DMS153 (cell line): ENCODE results near the gene TRAPPC6A.

Source experiments
- DNase-seq: peaks from one replicate; lab custom pipeline; 2025; lab: John Stamatoyannopoulos, UW

Gene TRAPPC6A

GRCh38 chr19:45186509-45187334 lies 8.7 kb upstream of the TRAPPC6A start:
- no peak for DNase-seq

GRCh38 chr19:45184115-45184514 lies 6.1 kb upstream of the TRAPPC6A start:
- DNase-seq, result no peak

DNA sequence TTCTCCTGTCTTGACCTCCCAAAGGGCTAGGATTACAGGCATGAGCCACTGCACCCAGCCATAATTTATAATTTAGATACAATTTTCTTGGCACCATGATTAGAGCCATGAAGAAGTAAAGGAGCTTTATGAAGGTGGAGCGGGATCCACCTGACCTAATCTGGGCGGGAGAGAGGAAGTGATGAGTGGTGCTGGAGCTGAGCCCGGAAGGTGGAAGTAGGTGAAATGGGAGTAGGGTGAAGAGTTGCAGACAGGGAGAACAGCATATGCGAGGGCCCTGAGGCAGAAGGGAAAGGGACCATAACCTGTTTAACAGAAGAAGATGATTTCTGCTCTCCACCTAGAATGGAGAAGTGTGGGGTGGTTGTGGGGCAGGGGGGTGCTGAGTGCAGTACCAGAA lies 4.7 kb upstream of the TRAPPC6A start:
- no peak for DNase-seq

DNA sequence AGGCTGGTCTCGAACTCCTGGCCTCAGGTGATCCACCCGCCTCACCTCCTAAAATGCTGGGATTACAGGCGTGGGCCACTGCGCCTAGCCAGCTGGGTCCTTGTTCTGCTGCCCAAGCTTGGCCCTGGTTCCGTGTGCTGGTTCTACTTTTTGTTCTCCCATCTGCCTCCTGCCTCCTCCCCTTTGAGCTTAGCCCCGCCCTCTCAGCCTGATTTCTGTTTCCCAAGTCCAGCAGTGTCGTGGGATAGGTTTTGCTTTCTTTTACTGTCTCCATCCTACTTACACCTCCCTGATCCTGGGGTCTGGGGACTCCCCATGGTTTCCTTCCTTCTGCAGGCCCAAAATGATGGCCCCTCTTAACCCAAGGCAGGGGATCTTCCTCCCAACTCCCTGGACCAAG lies 2.9 kb upstream of the TRAPPC6A start:
- DNase-seq, result no peak

GRCh38 chr19:45179892-45180370 lies 1.9 kb upstream of the TRAPPC6A start:
- DNase-seq, result no peak

- DNase-seq, result no peak
Observed at GRCh38 chr19:45179072-45179891, 1.2 kb upstream of the TRAPPC6A start.

DNA sequence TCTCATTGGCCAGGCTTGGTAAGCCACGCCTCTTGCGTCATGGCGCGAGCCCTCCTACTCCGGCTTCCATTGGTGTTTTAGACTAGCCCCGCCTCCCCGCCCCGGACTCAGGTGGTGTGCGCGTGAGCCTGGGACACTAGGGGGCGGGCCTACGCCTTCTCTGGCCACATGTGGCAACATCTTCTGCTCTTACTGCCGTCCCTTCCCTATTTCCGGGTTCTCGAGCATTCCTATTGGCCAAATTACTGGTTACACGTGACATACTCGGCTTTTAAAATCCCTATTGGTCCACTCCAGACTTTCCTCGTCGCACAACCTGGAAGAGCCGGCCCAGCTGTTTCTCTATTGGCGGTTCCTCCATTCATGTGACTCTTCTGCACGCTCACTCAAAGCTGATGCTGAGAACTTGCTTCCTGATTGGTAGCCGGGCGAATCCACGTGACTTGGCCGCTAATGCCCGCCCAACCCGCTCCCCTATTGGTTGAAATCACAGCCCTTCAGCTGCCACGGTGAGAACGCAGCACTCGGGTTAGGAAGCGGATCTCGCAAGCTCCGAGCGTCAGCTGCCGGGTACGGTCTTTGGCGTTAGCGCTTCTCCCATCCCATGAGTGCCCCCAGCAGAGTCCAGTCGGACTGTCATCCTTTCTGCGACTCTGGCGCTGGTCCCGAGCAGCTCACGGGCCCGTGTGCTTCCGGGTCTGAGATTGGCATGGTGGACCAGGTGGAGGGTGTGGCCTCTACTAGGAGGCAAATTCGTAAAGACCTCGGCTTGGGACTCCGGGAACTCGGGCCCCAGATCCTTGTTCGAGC lies 430 bp upstream of the TRAPPC6A start, which contains the start of gene BLOC1S3:
BLOC1S3 (plus strand) TSS at position 523 of the 810 bp plus-strand sequence. CDS start 513 bp downstream, outside the sequence.
- DNase-seq, result peak; percentile 100

- no peak for DNase-seq
Observed at GRCh38 chr19:45175515-45176345, 2.3 kb downstream of the TRAPPC6A start.

DNA sequence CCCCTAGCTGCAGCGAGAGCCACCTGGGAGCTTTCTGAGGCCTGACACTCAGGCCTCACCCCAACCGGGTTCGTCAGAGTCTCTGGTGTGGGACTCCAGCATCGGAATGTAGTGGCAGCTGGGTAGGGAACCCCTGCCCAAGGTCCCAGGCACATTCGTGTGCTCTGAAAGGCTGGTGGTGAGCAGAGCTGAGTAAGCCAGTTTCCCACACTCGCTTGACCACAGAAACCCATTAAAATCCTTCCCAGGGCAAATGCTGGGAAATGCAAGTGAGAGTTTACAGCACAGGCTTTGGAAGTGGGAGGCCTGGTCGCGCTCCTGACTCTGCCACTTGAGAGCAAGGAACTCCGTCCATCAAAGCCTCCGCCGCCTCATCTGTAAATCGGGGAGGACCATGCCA lies 4.2 kb downstream of the TRAPPC6A start:
- DNase-seq, result no peak

DNA sequence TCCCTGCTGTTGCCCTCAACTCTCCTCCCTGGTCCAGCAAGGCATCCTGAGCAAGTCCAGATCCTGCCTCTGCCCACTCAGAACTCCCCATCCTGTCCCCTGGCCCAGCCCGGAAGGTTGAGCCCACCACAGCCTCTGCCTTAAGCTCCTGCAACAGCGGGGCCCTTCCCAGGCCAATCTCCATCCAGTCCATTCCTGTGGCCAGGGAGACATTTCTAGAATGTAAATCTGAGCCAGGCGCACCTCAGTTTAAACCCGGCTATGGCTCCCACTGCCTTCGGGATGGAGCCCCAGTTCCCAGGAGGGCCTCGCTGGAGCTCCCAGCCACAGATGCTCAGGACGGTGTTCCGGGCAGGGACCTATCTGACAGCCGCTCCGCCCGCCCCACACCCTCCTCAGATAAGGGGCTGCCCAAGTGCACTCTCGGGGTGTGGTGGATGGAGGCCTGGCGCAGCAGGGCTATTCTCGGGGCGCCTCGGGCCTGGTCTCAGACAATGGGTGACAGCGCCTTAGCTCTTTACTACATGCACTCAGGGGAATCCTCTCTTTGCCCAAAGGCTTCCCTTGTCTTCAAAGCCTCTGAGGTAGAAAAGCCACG lies 5.3 kb downstream of the TRAPPC6A start:
- DNase-seq, result no peak

- DNase-seq, result peak; percentile 26
Observed at GRCh38 chr19:45172173-45172572, 5.9 kb downstream of the TRAPPC6A start.

- DNase-seq, result no peak
Observed at GRCh38 chr19:45171211-45171623, 6.8 kb downstream of the TRAPPC6A start.

- no peak for DNase-seq
Observed at GRCh38 chr19:45170146-45171106, 7.6 kb downstream of the TRAPPC6A start.

DNA sequence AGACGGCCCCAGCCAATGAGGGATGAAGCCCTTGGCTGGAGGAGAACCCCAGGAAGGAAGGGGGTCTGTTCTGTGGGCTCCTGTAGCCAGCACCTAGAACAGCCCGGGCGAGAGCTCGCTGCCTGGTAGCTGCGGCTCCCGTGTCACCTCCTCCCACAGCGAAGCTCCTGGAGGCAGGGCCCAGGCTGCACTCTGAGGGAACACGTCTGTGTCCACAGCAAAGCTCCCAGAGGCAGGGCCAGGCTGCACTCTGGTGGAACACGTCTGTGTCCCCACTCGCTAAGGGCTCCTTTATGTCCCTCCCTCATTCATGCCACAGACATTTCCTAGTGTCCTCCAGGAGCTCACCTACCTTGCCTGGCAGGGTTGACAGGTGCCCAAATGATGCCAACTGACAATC lies 8.4 kb downstream of the TRAPPC6A start:
- DNase-seq, result no peak

- peak; percentile 69 for DNase-seq
Observed at GRCh38 chr19:45168767-45169351, 9.2 kb downstream of the TRAPPC6A start.

- DNase-seq, result peak; percentile 69
Observed at GRCh38 chr19:45166723-45167252, 11.2 kb downstream of the TRAPPC6A start.

- DNase-seq, result peak; percentile 21
Observed at GRCh38 chr19:45164577-45165335, 13.3 kb downstream of the TRAPPC6A start.
